K562 (cell line): ENCODE results near the gene TAF8. TPM values are rescaled to one million over a fixed set of nuclear protein-coding genes. Genes with fewer than 3 reads are reported as not detected.

Experiments used
- ATF6 ChIP-seq: sonication (generic); formaldehyde crosslinking; IDR thresholded peaks from 2 replicates; pipeline ENCODE4 v1.4.0; 2020; ENCODE audit warnings: mild to moderate bottlenecking, missing genetic modification reagents
- BRCA1 ChIP-seq, 2 experiments: fragments of 450-650 bp in 1 of 2; sonication (generic) in 1 of 2; formaldehyde crosslinking in 1 of 2; IDR thresholded peaks; 2 replicates each; pipeline versions ENCODE4 v1.5.0 to v1.6.1; 2017 to 2020; ENCODE audit warnings: mild to moderate bottlenecking in 1 of 2, missing genetic modification reagents in 1 of 2
- CBX2 ChIP-seq: fragments of 200-600 bp; sonication (generic); IDR thresholded peaks from one replicate; pipeline ENCODE4 v1.6.1; 2012; ENCODE audit warnings: mild to moderate bottlenecking, low read length, inconsistent platforms; ENCODE audit not compliant: insufficient read depth, poor library complexity, severe bottlenecking
- E2F3 ChIP-seq: fragments of 250-450 bp; sonication (Bioruptor Pico); IDR thresholded peaks from 2 replicates; pipeline ENCODE4 v1.4.0; 2020; ENCODE audit warnings: mild to moderate bottlenecking
- E2F5 ChIP-seq: sonication (generic); formaldehyde crosslinking; IDR thresholded peaks from 2 replicates; pipeline ENCODE4 v1.8.0; 2022; ENCODE audit warnings: mild to moderate bottlenecking, missing genetic modification reagents
- HMG20A ChIP-seq: fragments of 450-650 bp; formaldehyde crosslinking; conservative IDR thresholded peaks from 2 replicates; pipeline ENCODE4 v1.4.0; 2020; ENCODE audit warnings: mild to moderate bottlenecking, mixed read lengths
- LARP7 ChIP-seq: fragments of 450-650 bp; IDR thresholded peaks from 2 replicates; pipeline ENCODE4 v1.6.1; 2016
- LEF1 ChIP-seq: fragments of 450-650 bp; IDR thresholded peaks from 2 replicates; pipeline ENCODE4 v1.6.1; 2016; ENCODE audit warnings: mild to moderate bottlenecking
- MBD1 ChIP-seq: fragments of 250-450 bp; sonication (Bioruptor Pico); IDR thresholded peaks from 2 replicates; pipeline ENCODE4 v1.8.0; 2022; ENCODE audit warnings: inconsistent platforms
- MTA3 ChIP-seq: fragments of 450-650 bp; formaldehyde crosslinking; IDR thresholded peaks from 2 replicates; pipeline ENCODE4 v1.6.1; 2017; ENCODE audit warnings: mild to moderate bottlenecking, borderline replicate concordance
- PBX2 ChIP-seq, 2 experiments: IDR thresholded peaks in 1 of 2; conservative IDR thresholded peaks in 1 of 2; 2 replicates each; pipeline ENCODE4 v1.6.1; 2016; ENCODE audit warnings: low read depth in 2 of 2, mild to moderate bottlenecking in 1 of 2, missing compliant biosample characterization in 1 of 2, missing genetic modification characterization in 1 of 2, moderate library complexity in 1 of 2
- PHF8 ChIP-seq: fragments of 200-600 bp; sonication (generic); IDR thresholded peaks from 2 replicates; pipeline ENCODE4 v1.6.1; 2012; ENCODE audit warnings: mixed run types, mild to moderate bottlenecking, inconsistent platforms, low read length, moderate library complexity, borderline replicate concordance
- TRIM24 ChIP-seq, 2 experiments: fragments of 450-650 bp; IDR thresholded peaks; 2 replicates each; pipeline ENCODE4 v1.6.1; 2016
- U2AF2 ChIP-seq: fragments of 200-400 bp; formaldehyde crosslinking; optimal IDR thresholded peaks from 2 replicates; pipeline ENCODE3; 2017; ENCODE audit warnings: low read depth, mild to moderate bottlenecking, low read length
- ZC3H11A ChIP-seq: IDR thresholded peaks from 2 replicates; pipeline ENCODE4 v1.6.1; 2012; ENCODE audit warnings: low read depth, low read length, improper control_type of control experiment
- ZFP30 ChIP-seq: fragments of 250-450 bp; sonication (Bioruptor Pico); IDR thresholded peaks from 2 replicates; pipeline ENCODE4 v1.8.0; 2022; ENCODE audit warnings: moderate library complexity, mild to moderate bottlenecking, inconsistent platforms, borderline replicate concordance
- ZNF175 ChIP-seq: fragments of 200-800 bp; sonication (Bioruptor generic); IDR thresholded peaks from 2 replicates; pipeline ENCODE4 v1.6.1; 2016; ENCODE audit warnings: low read depth, mild to moderate bottlenecking, missing genetic modification characterization, missing compliant biosample characterization
- ZNF57 ChIP-seq: fragments of 450-650 bp; formaldehyde crosslinking; IDR thresholded peaks from 2 replicates; pipeline ENCODE4 v1.4.0; 2020; ENCODE audit warnings: mild to moderate bottlenecking, moderate library complexity
- ZNF766 ChIP-seq: fragments of 200-800 bp; sonication (Bioruptor generic); conservative IDR thresholded peaks from 2 replicates; pipeline ENCODE4 v1.6.1; 2016; ENCODE audit warnings: missing genetic modification characterization, missing compliant biosample characterization
- ZSCAN32 ChIP-seq: fragments of 450-650 bp; formaldehyde crosslinking; IDR thresholded peaks from 2 replicates; pipeline ENCODE4 v1.4.0; 2020; ENCODE audit warnings: mild to moderate bottlenecking, moderate library complexity
- polyA plus RNA-seq, 8 experiments: library from polyadenylated mRNA; depleted of rRNA in 4 of 8; stranded (reverse) in 5 of 8; unstranded in 3 of 8; fragments of >200 nt; fragmentation: Nextera tagmentation in 2 of 8; fragmentation: Illumina TruSeq in 1 of 8; extraction: Ambion mirVana in 2 of 8; extraction: Trizol in 1 of 8; gene quantifications; 2 replicates each; pipeline versions ENCODE4 v1.2.1 to v1.2.3, GENCODE V29; 2011 to 2014; ENCODE audit warnings: inconsistent platforms in 1 of 8, missing spikeins in 1 of 8
- total RNA-seq, 7 experiments: library from RNA; depleted of rRNA in 6 of 7; stranded (reverse); fragments of >200 nt in 6 of 7; fragmentation: Illumina TruSeq in 2 of 7; extraction: Trizol in 2 of 7; gene quantifications; 2 replicates each; pipeline versions ENCODE4 v1.2.1 to v1.2.3, GENCODE V29; 2011 to 2021; ENCODE audit warnings: low replicate concordance in 1 of 7

The TAF8 gene
- total and polyA plus RNA-seq, 9 of the 15 experiments (the other 6 are each of a cell fraction or from before 2014, with no cell fraction given): 29.4 to 84.0 (median 52.6) TPM

GRCh38 chr6:42045538-42046460 is 4.5 kb upstream of the TAF8 start (continued):
- TF ChIP-seq PHF8: no peak
- no peak for TF ChIP-seq ZNF57 (CRISPR knock-in tag)
- TF ChIP-seq ZNF175 (CRISPR knock-in tag): no peak
- TF ChIP-seq ZC3H11A: no peak
- no peak for TF ChIP-seq PBX2 (CRISPR knock-in tag; IDR thresholded peaks at IDR 0.05; ENCODE audit: low read depth)
- TF ChIP-seq PBX2 (tag; conservative IDR thresholded peaks at IDR 0.05; ENCODE audit: low read depth): peak; percentile 62
- TF ChIP-seq ZFP30 (CRISPR knock-in tag): no peak
- no peak for TF ChIP-seq E2F5 (CRISPR knock-in tag)
- TF ChIP-seq E2F3 (CRISPR knock-in tag): no peak
- TF ChIP-seq CBX2: no peak
- no peak for TF ChIP-seq MBD1 (CRISPR knock-in tag)
- no peak; a peak in 1 of 4 replicates for TF ChIP-seq TRIM24 (IDR thresholded peaks at IDR 0.05)
- TF ChIP-seq MTA3: 0 out of 2 replicates have a peak, but pooled peaks have one; percentile 45
- peak; percentile 67 for TF ChIP-seq LEF1
- TF ChIP-seq ZNF766: peak; percentile 87; the same call in 1 of the 2 replicates
- no peak for TF ChIP-seq HMG20A (CRISPR knock-in tag)
- TF ChIP-seq U2AF2: no peak
- no peak for TF ChIP-seq BRCA1 (IDR thresholded peaks at IDR 0.05)
- no peak for TF ChIP-seq BRCA1 (CRISPR knock-in tag; IDR thresholded peaks at IDR 0.05)
- TF ChIP-seq ATF6 (CRISPR knock-in tag): 0 out of 2 replicates have a peak, but pooled peaks have one; percentile 52
- no peak for TF ChIP-seq ZSCAN32
- no peak for TF ChIP-seq LARP7
